HG03565 (cell line): ENCODE data around the gene ERC1.

ENCODE experiments used
- ATAC-seq: cut with Tn5 transposase; IDR thresholded peaks from one replicate; pipeline ENCODE4 v1.9.1; 2021; ENCODE audit warnings: mild to moderate bottlenecking, moderate library complexity; ENCODE audit not compliant: unreplicated experiment

The ERC1 gene

GRCh38 chr12:1501695-1502378, 510.8 kb downstream of the ERC1 start:
- no peak for ATAC-seq

DNA sequence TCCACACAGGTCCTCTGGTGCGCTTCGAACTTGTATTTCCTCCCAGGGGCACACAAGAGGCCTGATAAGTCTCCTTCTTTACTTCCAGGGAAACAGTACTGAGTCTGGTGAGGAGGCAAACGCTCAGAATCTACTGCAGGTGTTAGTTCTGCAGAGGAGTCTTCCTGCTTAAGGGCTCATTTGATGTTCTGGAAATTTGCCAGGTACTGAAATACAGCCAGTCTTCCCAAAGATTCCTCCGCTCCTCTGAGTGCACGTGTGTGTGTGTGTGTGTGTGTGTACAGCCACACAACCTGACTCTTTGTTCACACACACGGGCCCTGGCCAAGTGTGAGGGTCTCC, 511.3 kb downstream of the ERC1 start:
- no peak for ATAC-seq

DNA sequence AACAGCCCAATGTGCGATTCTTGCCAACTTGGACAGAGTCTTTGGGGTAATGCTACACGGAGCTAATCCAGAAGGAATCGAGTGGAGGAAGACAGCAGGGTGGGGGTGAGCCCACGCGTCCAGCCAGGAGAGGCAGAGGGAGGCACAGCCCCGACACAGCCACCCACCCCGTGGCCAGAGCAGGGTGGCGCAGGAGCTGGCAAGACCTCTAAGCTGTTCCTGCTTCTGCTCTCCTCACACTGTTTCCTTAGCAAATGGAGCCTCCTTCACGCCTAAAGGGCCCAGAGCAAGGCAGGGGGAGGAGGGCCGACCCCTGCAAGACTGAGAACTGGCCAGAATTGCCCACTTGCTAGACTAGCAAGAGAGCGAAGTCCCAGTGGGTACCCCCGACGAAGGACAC, 511.8 kb downstream of the ERC1 start:
- no peak for ATAC-seq

- no peak for ATAC-seq
These were observed 512.3 kb downstream of the ERC1 start for GRCh38 chr12:1503281-1503711.

DNA sequence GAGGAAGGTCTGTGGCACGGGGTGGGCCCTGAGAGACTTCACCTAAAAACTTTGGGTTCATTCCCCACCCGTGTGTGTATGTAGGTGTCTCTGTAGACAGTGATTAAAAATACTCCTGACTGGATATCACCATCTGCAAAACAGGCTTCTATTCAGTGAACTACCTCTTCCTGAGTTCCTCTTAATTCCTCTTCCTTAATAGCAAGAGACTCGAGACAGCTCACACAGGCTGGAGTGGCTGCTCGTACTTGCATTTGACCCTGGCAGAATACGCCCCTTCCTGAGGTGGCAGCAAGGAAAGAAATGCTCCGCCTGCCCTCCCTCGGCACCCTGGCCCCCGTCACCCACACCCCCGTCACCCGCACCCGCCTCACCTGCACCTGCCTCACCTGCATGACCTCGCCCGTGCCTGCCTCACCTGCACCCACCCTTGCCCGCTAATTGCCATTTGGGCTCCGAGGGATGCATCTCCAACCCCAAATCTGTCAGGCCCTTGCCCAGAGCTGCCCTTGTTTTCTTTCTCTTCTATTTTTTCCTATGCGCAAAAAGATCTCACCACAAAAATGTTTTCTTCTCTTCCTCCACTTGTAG, 513.4 kb downstream of the ERC1 start:
- no peak for ATAC-seq

GRCh38 chr12:1504895-1505311, 513.9 kb downstream of the ERC1 start:
- no peak for ATAC-seq

DNA sequence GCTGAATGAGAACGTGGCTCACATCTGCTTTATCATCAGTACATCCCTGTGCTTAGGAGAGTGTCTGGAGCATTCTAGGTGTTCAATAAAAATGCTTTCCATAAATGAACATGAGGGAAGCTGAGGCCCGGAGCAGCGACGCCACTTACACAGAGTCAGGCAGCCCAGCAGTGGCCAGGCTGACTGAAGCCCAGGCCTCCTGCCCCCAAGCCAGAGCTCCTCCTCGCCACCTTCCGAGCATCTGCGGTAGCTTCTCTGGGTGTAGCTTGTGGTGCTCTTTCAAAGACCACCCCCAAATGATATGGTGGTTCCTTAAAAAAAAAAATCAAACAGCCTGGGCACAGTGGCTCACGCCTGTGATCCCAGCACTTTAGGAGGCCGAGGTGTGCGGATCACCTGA, 514.6 kb downstream of the ERC1 start:
- no peak for ATAC-seq

- no peak for ATAC-seq
These were observed 516.3 kb downstream of the ERC1 start for GRCh38 chr12:1507308-1507707.

GRCh38 chr12:1509413-1510052, 518.5 kb downstream of the ERC1 start:
- no peak for ATAC-seq

- no peak for ATAC-seq
These were observed 519.2 kb downstream of the ERC1 start for GRCh38 chr12:1510056-1510812.

- ATAC-seq = no peak
These were observed 524.0 kb downstream of the ERC1 start for GRCh38 chr12:1515010-1515409.

GRCh38 chr12:1515428-1515827, 524.4 kb downstream of the ERC1 start:
- no peak for ATAC-seq

- no peak for ATAC-seq
These were observed 526.0 kb downstream of the ERC1 start for GRCh38 chr12:1517007-1517406.

DNA sequence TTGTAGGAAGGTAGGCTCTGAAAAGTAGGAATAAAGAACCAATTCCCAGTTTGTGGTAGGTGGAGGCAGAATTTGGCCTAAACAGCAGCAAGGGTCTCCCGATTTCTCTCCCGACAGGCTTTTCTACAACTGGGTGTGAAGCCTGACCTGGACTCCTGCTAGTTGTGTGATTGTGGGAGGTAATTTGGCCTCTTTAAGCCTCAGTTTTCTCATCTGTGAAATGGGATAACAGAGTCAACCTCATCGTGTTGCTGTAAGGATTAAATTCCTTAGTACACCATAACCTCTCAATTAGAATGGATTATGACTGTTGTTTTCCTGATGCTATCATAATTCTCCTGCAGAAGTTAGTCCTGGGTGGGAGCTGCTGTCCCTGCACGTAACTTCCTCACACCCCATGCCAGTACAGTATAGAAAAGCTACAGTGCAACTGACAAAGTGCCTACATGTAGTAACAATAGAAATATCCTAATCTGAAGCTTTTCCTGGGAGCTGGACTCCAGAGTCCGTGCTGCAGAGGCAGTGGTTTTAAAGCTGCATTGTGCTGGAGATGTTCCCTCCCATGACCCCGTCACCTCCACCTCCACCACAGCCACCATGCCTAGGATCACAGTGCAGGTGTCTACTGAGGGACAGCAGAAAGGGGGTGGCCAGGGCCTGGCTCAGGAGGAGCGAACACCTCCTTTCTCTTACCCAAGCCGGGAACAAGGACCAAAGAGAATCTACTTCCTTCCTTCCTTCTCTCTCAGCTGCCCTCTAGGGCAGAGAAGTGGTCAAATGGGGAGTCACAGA, 526.9 kb downstream of the ERC1 start:
- ATAC-seq = no peak

GRCh38 chr12:1518591-1519516, 527.8 kb downstream of the ERC1 start:
- no peak for ATAC-seq

DNA sequence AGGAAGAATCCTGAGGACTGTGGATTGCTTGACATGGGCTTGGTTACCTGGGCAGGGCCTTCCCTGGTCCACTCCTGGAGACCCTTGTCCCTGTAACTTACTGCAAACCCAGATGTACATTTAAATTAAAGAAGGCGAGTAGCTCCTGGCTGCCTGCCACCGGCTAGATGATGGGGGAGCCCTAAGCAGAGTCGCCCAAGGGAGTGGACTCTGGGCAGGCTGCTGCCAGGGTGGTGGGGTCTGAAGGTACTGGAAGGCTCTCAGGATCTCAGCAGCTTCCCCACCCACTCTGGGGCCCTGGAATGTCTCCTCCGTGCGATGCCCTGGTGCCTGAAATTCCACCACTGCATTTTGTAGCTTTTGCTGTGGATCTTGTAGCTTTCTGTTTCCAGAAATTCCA, 528.6 kb downstream of the ERC1 start:
- no peak for ATAC-seq

GRCh38 chr12:1523046-1523445, 532.0 kb downstream of the ERC1 start:
- no peak for ATAC-seq

GRCh38 chr12:1523558-1524050, 532.6 kb downstream of the ERC1 start:
- ATAC-seq = no peak

DNA sequence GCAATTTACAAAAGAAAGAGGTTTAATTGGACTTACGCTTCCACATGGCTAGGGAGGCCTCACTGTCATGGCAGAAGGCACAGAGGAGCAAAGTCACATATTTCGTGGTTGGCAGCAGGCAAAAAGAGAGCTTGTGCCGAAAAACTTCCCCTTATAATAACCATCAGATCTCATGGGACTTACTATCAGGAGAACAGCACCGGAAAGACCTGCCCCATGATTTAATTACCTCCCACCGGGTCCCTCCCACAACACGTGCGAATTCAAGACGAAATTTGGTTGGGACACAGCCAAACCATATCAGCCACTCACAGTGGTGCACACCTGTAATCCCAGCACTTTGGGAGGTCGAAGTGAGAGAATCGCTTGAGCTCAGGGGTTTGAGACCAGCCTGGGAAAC, 534.8 kb downstream of the ERC1 start:
- no peak for ATAC-seq

DNA sequence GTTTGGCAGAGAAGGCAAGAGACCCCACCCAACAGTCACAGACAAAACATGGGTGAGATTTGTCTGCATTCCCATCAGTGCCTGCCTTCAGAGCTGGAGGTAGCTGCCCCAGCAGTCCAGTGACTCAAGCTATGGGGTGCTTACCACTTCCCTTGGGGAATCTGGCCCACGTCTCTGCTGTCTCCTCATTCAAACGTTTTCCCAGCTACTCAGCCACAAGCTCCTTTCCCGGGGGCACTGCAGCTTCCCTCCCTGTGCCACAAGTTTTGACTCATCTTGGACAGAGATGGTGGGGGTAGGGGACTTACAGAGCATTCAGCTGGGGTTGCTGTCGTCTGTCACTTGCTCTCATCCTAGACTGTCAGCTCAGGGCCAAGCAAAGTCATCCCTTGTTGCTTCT, 536.8 kb downstream of the ERC1 start:
- no peak for ATAC-seq
